HepG2 (cell line): ENCODE data around the gene NR2F1-AS1. TPM values are rescaled to one million over a fixed set of nuclear protein-coding genes. Genes with fewer than 3 reads are reported as not detected.
A peak's percentile ranks its signal among the peaks of the same experiment; 100 is the strongest.

Experiments used
- AGO2 ChIP-seq: fragments of 200-400 bp; formaldehyde crosslinking; optimal IDR thresholded peaks from 2 replicates; pipeline ENCODE3; 2017; ENCODE audit warnings: mild to moderate bottlenecking, low read depth, low read length, moderate library complexity
- ARID5B ChIP-seq: IDR thresholded peaks from 2 replicates; pipeline ENCODE4 v1.4.0; 2020; ENCODE audit warnings: mild to moderate bottlenecking, missing genetic modification reagents
- ERF ChIP-seq: IDR thresholded peaks from 2 replicates; pipeline ENCODE4 v1.6.1; 2018; ENCODE audit warnings: missing biosample characterization, missing genetic modification reagents
- GPN1 ChIP-seq: sonication (generic); formaldehyde crosslinking; IDR thresholded peaks from 2 replicates; pipeline ENCODE4 v1.5.1; 2020; ENCODE audit warnings: missing genetic modification reagents, borderline replicate concordance
- KAT8 ChIP-seq: IDR thresholded peaks from 2 replicates; pipeline ENCODE4 v1.6.1; 2016; ENCODE audit warnings: missing genetic modification reagents, missing compliant biosample characterization
- MAX ChIP-seq: IDR thresholded peaks from 2 replicates; pipeline ENCODE4 v1.6.1; 2012; ENCODE audit warnings: inconsistent platforms
- RELA ChIP-seq: sonication (generic); formaldehyde crosslinking; IDR thresholded peaks from 2 replicates; pipeline ENCODE4 v1.4.0; 2020; ENCODE audit warnings: missing genetic modification reagents
- SALL1 ChIP-seq: sonication (generic); formaldehyde crosslinking; IDR thresholded peaks from 2 replicates; pipeline ENCODE4 v1.8.0; 2022; ENCODE audit warnings: mild to moderate bottlenecking, missing genetic modification reagents
- SAP130 ChIP-seq: IDR thresholded peaks from 2 replicates; pipeline ENCODE4 v1.6.1; 2016; ENCODE audit warnings: low read depth
- SUZ12 ChIP-seq: fragments of 150-350 bp; IDR thresholded peaks from 2 replicates; pipeline ENCODE4 v1.6.1; 2014; ENCODE audit warnings: low read depth, low read length
- YEATS4 ChIP-seq: sonication (generic); formaldehyde crosslinking; IDR thresholded peaks from 2 replicates; pipeline ENCODE4 v1.4.0; 2020; ENCODE audit warnings: missing genetic modification reagents, borderline replicate concordance
- ZNF253 ChIP-seq: sonication (generic); formaldehyde crosslinking; IDR thresholded peaks from 2 replicates; pipeline ENCODE4 v1.8.0; 2022; ENCODE audit warnings: mild to moderate bottlenecking, missing genetic modification reagents, borderline replicate concordance
- ZNF276 ChIP-seq: sonication (generic); formaldehyde crosslinking; IDR thresholded peaks from 2 replicates; pipeline ENCODE4 v1.4.0; 2020; ENCODE audit warnings: mild to moderate bottlenecking, low read depth, missing genetic modification reagents
- ZNF318 ChIP-seq: sonication (generic); formaldehyde crosslinking; IDR thresholded peaks from 2 replicates; pipeline ENCODE4 v1.4.0; 2020; ENCODE audit warnings: mild to moderate bottlenecking, missing genetic modification reagents
- ZNF510 ChIP-seq: sonication (generic); formaldehyde crosslinking; IDR thresholded peaks from 2 replicates; pipeline ENCODE4 v1.4.0; 2020; ENCODE audit warnings: low read depth, mild to moderate bottlenecking, missing genetic modification reagents
- ZNF614 ChIP-seq: IDR thresholded peaks from 2 replicates; pipeline ENCODE4 v1.6.1; 2018; ENCODE audit warnings: missing biosample characterization, missing genetic modification reagents, inconsistent platforms, borderline replicate concordance
- ZNF7 ChIP-seq: IDR thresholded peaks from 2 replicates; pipeline ENCODE4 v1.6.1; 2016; ENCODE audit warnings: missing biosample characterization, missing genetic modification reagents
- polyA plus RNA-seq, 8 experiments: library from polyadenylated mRNA; depleted of rRNA in 3 of 8; stranded (reverse) in 7 of 8; unstranded in 1 of 8; fragments of >200 nt; fragmentation: Illumina TruSeq in 4 of 8; extraction: Trizol in 4 of 8; gene quantifications; 2 replicates each; pipeline versions ENCODE4 v1.2.1 to v1.2.3, GENCODE V29; 2011 to 2016; ENCODE audit warnings: low read depth in 4 of 8, missing spikeins in 1 of 8, mixed read lengths in 1 of 8; ENCODE audit not compliant: insufficient read depth in 1 of 8
- total RNA-seq, 5 experiments: library from RNA; depleted of rRNA; stranded (reverse); fragments of >200 nt; fragmentation: Illumina TruSeq; extraction: Trizol; gene quantifications; 2 replicates each; pipeline ENCODE4 v1.2.3, GENCODE V29; 2016; ENCODE audit warnings: low read depth in 1 of 5

NR2F1-AS1 gene
- total and polyA plus RNA-seq, 2 of the 13 experiments (the other 11 are each of a cell fraction or from before 2014, with no cell fraction given): 2.8 TPM

GRCh38 chr5:93580927-93581445 is at the start of gene NR2F1-AS1 (continued):
- TF ChIP-seq SALL1 (0 out of 2 replicates have a peak, but pooled peaks have one; percentile 26), MAX (peak; percentile 40), AGO2 (peak; percentile 72), SUZ12 (no peak), ERF (CRISPR knock-in tag) (no peak), ZNF318 (0 out of 2 replicates have a peak, but pooled peaks have one; percentile 46), SAP130 (no peak), ZNF614 (CRISPR knock-in tag) (no peak), YEATS4 (no peak; the same call in 1 of the 2 replicates), ARID5B (CRISPR knock-in tag) (no peak), ZNF7 (CRISPR knock-in tag) (no peak), GPN1 (CRISPR knock-in tag) (no peak), ZNF510 (CRISPR knock-in tag) (0 out of 2 replicates have a peak, but pooled peaks have one; percentile 68), ZNF276 (CRISPR knock-in tag) (0 out of 2 replicates have a peak, but pooled peaks have one; percentile 61), KAT8 (CRISPR knock-in tag) (no peak), ZNF253 (CRISPR knock-in tag) (no peak), RELA (no peak)
